Stimulated activated memory B cell treated with anti-CD40 and anti-IgM and Interleukin-4, amounts not matched to agents 10 μg/mL and 1 μg/mL and 100 μg/mL, for 72 hours (primary cell): Measurements from ENCODE around the gene NECTIN3.

Source experiments
- ATAC-seq: fragments of 150-1000 bp; cut with Tn5 transposase; 2 replicates; pipeline ENCODE4 v1.10.0; 2021
- H3K27ac Mint-ChIP-seq: one replicate; pipeline ENCODE4 v1.8.0; 2022; ENCODE audit warnings: mild to moderate bottlenecking, mixed read lengths
- H3K27me3 Mint-ChIP-seq: one replicate; pipeline ENCODE4 v1.8.0; 2022; ENCODE audit warnings: mixed read lengths
- H3K36me3 Mint-ChIP-seq: one replicate; pipeline ENCODE4 v1.8.0; 2022; ENCODE audit warnings: mixed read lengths
- H3K4me1 Mint-ChIP-seq: one replicate; pipeline ENCODE4 v1.8.0; 2022; ENCODE audit warnings: mixed read lengths
- H3K4me3 Mint-ChIP-seq: one replicate; pipeline ENCODE4 v1.8.0; 2022; ENCODE audit warnings: mild to moderate bottlenecking, moderate library complexity, mixed read lengths
- H3K9me3 Mint-ChIP-seq: one replicate; pipeline ENCODE4 v1.8.0; 2022; ENCODE audit warnings: mixed read lengths

The NECTIN3 gene

GRCh38 chr3:111210866-111211564, 139.4 kb downstream of the NECTIN3 start:
- no peaks in the 10 kb centered on the region for H3K27me3 Mint-ChIP-seq
- H3K4me1 Mint-ChIP-seq = no peaks in the 10 kb centered on the region
- ATAC-seq = no peak

GRCh38 chr3:111212511-111212910, 140.9 kb downstream of the NECTIN3 start:
- Mint-ChIP-seq H3K27me3 (no peaks in the 10 kb centered on the region), H3K36me3 (no peaks in the 10 kb centered on the region), H3K4me1 (no peaks in the 10 kb centered on the region), H3K9me3 (no peaks in the 10 kb centered on the region), H3K4me3 (no peak overlapping the region), H3K27ac (no peak overlapping the region)
- ATAC-seq = no peak

More at GRCh38 chr3:111210866-111211564, 139.4 kb downstream of the NECTIN3 start:
- Mint-ChIP-seq H3K9me3 (no peaks in the 10 kb centered on the region), H3K36me3 (no peaks in the 10 kb centered on the region), H3K4me3 (no peak overlapping the region), H3K27ac (no peak overlapping the region)

GRCh38 chr3:111215481-111215880, 143.9 kb downstream of the NECTIN3 start:
- H3K36me3 Mint-ChIP-seq = no peaks in the 10 kb centered on the region
- H3K4me3 Mint-ChIP-seq = no peak overlapping the region
- ATAC-seq = no peak
- no peaks in the 10 kb centered on the region for H3K4me1 Mint-ChIP-seq
- no peak overlapping the region for H3K27ac Mint-ChIP-seq
- no peaks in the 10 kb centered on the region for H3K27me3 Mint-ChIP-seq
- no peaks in the 10 kb centered on the region for H3K9me3 Mint-ChIP-seq

- H3K4me1 Mint-ChIP-seq = no peaks in the 10 kb centered on the region
- ATAC-seq = no peak
- no peaks in the 10 kb centered on the region for H3K27me3 Mint-ChIP-seq
- no peak overlapping the region for H3K4me3 Mint-ChIP-seq
- no peaks in the 10 kb centered on the region for H3K9me3 Mint-ChIP-seq
- no peak overlapping the region for H3K27ac Mint-ChIP-seq
- no peaks in the 10 kb centered on the region for H3K36me3 Mint-ChIP-seq
These were observed 147.0 kb downstream of the NECTIN3 start for GRCh38 chr3:111218615-111219014.

GRCh38 chr3:111227216-111227615, 155.6 kb downstream of the NECTIN3 start:
- no peak for ATAC-seq
- Mint-ChIP-seq H3K4me3 (no peak overlapping the region), H3K4me1 (no peaks in the 10 kb centered on the region), H3K27me3 (no peaks in the 10 kb centered on the region), H3K36me3 (no peaks in the 10 kb centered on the region), H3K9me3 (peaks cover 8% of the 10 kb centered on the region), H3K27ac (no peak overlapping the region)

GRCh38 chr3:111229301-111229700, 157.7 kb downstream of the NECTIN3 start:
- Mint-ChIP-seq H3K4me3 (no peak overlapping the region), H3K9me3 (peaks cover 8% of the 10 kb centered on the region), H3K27me3 (no peaks in the 10 kb centered on the region), H3K36me3 (no peaks in the 10 kb centered on the region), H3K4me1 (no peaks in the 10 kb centered on the region), H3K27ac (no peak overlapping the region)
- no peak for ATAC-seq

- H3K9me3 Mint-ChIP-seq = peaks cover 3% of the 10 kb centered on the region
- H3K4me3 Mint-ChIP-seq = no peak overlapping the region
- no peaks in the 10 kb centered on the region for H3K36me3 Mint-ChIP-seq
- no peak overlapping the region for H3K27ac Mint-ChIP-seq
- no peaks in the 10 kb centered on the region for H3K27me3 Mint-ChIP-seq
- no peaks in the 10 kb centered on the region for H3K4me1 Mint-ChIP-seq
- no peak for ATAC-seq
These were observed 165.5 kb downstream of the NECTIN3 start for GRCh38 chr3:111236836-111237713.

GRCh38 chr3:111237946-111238345, 166.3 kb downstream of the NECTIN3 start:
- no peak for ATAC-seq
- H3K27me3 Mint-ChIP-seq = no peaks in the 10 kb centered on the region
- H3K4me1 Mint-ChIP-seq = no peaks in the 10 kb centered on the region
- H3K9me3 Mint-ChIP-seq = peaks cover 6% of the 10 kb centered on the region
- H3K27ac Mint-ChIP-seq = no peak overlapping the region
- no peaks in the 10 kb centered on the region for H3K36me3 Mint-ChIP-seq
- H3K4me3 Mint-ChIP-seq = no peak overlapping the region

GRCh38 chr3:111238885-111239284, 167.3 kb downstream of the NECTIN3 start:
- Mint-ChIP-seq H3K4me1 (no peaks in the 10 kb centered on the region), H3K27me3 (no peaks in the 10 kb centered on the region), H3K27ac (no peak overlapping the region), H3K9me3 (peaks cover 9% of the 10 kb centered on the region), H3K36me3 (no peaks in the 10 kb centered on the region), H3K4me3 (no peak overlapping the region)
- ATAC-seq = peak; percentile 41

GRCh38 chr3:111241960-111242359, 170.3 kb downstream of the NECTIN3 start:
- H3K27ac Mint-ChIP-seq = no peak overlapping the region
- H3K27me3 Mint-ChIP-seq = no peaks in the 10 kb centered on the region
- H3K36me3 Mint-ChIP-seq = no peaks in the 10 kb centered on the region
- H3K9me3 Mint-ChIP-seq = peaks cover 12% of the 10 kb centered on the region
- H3K4me3 Mint-ChIP-seq = no peak overlapping the region
- H3K4me1 Mint-ChIP-seq = no peaks in the 10 kb centered on the region
- no peak for ATAC-seq
